ENCODE results near the gene LOXL1. TPM values are rescaled to one million over a fixed set of nuclear protein-coding genes. Genes with fewer than 3 reads are reported as not detected.

LOXL1 gene
- polyA plus RNA-seq, 1 of the 3 experiments (the other 2 are of a cell fraction), result 50.3 TPM

DNA sequence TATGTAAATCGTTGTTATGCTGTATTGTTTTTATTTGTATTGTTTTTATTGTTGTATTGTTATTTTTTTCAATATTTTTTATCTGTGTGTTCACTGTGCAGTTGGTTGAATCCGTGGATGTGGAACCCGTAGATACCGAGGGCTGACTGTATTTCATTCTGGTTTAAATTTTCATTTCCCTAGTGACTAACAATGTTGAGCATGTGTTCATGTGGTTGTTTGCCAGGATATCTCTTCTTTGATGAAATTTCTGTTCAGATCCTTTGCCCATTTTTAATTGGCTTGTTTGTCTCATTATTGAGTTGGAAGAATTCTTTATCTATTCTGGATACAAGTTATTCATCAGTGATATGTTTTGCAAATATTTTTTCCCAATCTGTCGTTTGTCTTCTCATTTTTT lies 36.2 kb downstream of the LOXL1 start:
- Histone ChIP-seq H4K20me1 (ENCODE audit: insufficient read depth) (no peaks in the 10 kb centered on the region), H3K79me2 (ENCODE audit: insufficient read depth) (no peaks in the 10 kb centered on the region), H3K27me3 (ENCODE audit: insufficient read depth) (no peaks in the 10 kb centered on the region), H3K9me2 (no peaks in the 10 kb centered on the region), H3K4me1 (ENCODE audit: control insufficient read depth in 1 of 2, insufficient read depth in 2 of 2, low read depth in 1 of 2, low read length in 1 of 2) (peaks cover 7 to 28% of the 10 kb centered on the region in 2 experiments), H3K4me2 (no peak overlapping the region), H3F3A (replicated peaks; ENCODE audit: insufficient read depth) (peaks cover 50% of the 10 kb centered on the region), H3K9ac (no peak overlapping the region), H3K9me3 (no peaks in the 10 kb centered on the region), H3K27ac (ENCODE audit: low read depth in 2 of 2, low read length in 1 of 2) (no peak overlapping the region), H3K4me3 (ENCODE audit: low read depth in 2 of 2, low read length in 1 of 2) (no peak overlapping the region), H2AFZ (ENCODE audit: low read depth) (no peak overlapping the region), H3K36me3 (replicated peaks in 1 of 2; ENCODE audit: control insufficient read depth in 1 of 2, insufficient read depth in 2 of 2, low read length in 1 of 2) (no peaks in the 10 kb centered on the region)
- TF ChIP-seq JUND (IDR thresholded peaks at IDR 0.05) (no peak), TCF12 (IDR thresholded peaks at IDR 0.05) (peak; percentile 9; the same call in 1 of the 2 replicates)
- no peak for DNase-seq
- ChIA-PET CTCF (interaction anchor here (0.6 to 14.9 kb wide), 7 partner anchors 10 to 242 kb away, joined by 3 to 280 read pairs (median 5); no protein-coding TSS in a partner anchor), POLR2A (no interaction called here)
- 45% methylated on average over 5 of the region's 5 CpGs for WGBS (ENCODE audit: low lambda C conversion rate)

GRCh38 chr15:73964736-73965093 lies 38.5 kb downstream of the LOXL1 start:
- POLR2A ChIA-PET, result no interaction called here

More at GRCh38 chr15:73964736-73965093, 38.5 kb downstream of the LOXL1 start:
- Histone ChIP-seq H3F3A (replicated peaks; ENCODE audit: insufficient read depth) (peaks cover 33% of the 10 kb centered on the region), H3K9me3 (no peaks in the 10 kb centered on the region), H3K9ac (no peak overlapping the region), H3K4me2 (no peak overlapping the region), H3K9me2 (no peaks in the 10 kb centered on the region), H3K79me2 (ENCODE audit: insufficient read depth) (no peaks in the 10 kb centered on the region), H3K4me3 (ENCODE audit: low read depth in 2 of 2, low read length in 1 of 2) (peak overlapping the region in 1 of 2 experiments; percentile 29; a peak in 1 of 4 replicates), H3K27ac (ENCODE audit: low read depth in 2 of 2, low read length in 1 of 2) (no peak overlapping the region), H3K27me3 (ENCODE audit: insufficient read depth) (no peaks in the 10 kb centered on the region), H2AFZ (ENCODE audit: low read depth) (no peak overlapping the region), H4K20me1 (ENCODE audit: insufficient read depth) (no peaks in the 10 kb centered on the region), H3K36me3 (replicated peaks in 1 of 2; ENCODE audit: control insufficient read depth in 1 of 2, insufficient read depth in 2 of 2, low read length in 1 of 2) (no peaks in the 10 kb centered on the region), H3K4me1 (ENCODE audit: control insufficient read depth in 1 of 2, insufficient read depth in 2 of 2, low read depth in 1 of 2, low read length in 1 of 2) (peaks cover 6 to 26% of the 10 kb centered on the region in 2 experiments; a peak in 3 of 4 replicates)
- CTCF ChIA-PET, result interaction anchor here (0.5 to 14.9 kb wide), 30 partner anchors 8 to 391 kb away, joined by 3 to 280 read pairs (median 4); partner anchors contain the start of genes CD276, PML, STOML1 and TBC1D21
- TF ChIP-seq, protein P1, sequence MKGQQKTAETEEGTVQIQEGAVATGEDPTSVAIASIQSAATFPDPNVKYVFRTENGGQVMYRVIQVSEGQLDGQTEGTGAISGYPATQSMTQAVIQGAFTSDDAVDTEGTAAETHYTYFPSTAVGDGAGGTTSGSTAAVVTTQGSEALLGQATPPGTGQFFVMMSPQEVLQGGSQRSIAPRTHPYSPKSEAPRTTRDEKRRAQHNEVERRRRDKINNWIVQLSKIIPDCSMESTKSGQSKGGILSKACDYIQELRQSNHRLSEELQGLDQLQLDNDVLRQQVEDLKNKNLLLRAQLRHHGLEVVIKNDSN (IDR thresholded peaks at IDR 0.05; ENCODE audit: borderline replicate concordance, low read depth), result no peak
- TF ChIP-seq RCOR1 (IDR thresholded peaks at IDR 0.05; ENCODE audit: low read length) (0 out of 2 replicates have a peak, but pooled peaks have one; percentile 14), RAD21 (IDR thresholded peaks at IDR 0.05; ENCODE audit: low read length) (peak; percentile 70), TCF12 (IDR thresholded peaks at IDR 0.05) (no peak), MXI1 (IDR thresholded peaks at IDR 0.05; ENCODE audit: low read depth, low read length) (no peak), YY1 (IDR thresholded peaks at IDR 0.05; ENCODE audit: low read depth) (no peak), SMC3 (IDR thresholded peaks at IDR 0.05; ENCODE audit: low read depth, low read length) (peak; percentile 90), CTCF (IDR thresholded peaks at IDR 0.05) (peak; percentile 92)
- DNase-seq, result peak; percentile 82
- WGBS (ENCODE audit: low lambda C conversion rate), result 53% methylated on average over 10 of the region's 11 CpGs
